HG03521 (cell line): ENCODE measurements around the gene PRG2.
A peak's percentile ranks its signal among the peaks of the same experiment; 100 is the strongest.
"Not testable (repeated sequence)": the region's sequence is repeated elsewhere in the genome, so short reads cannot be mapped to it uniquely, and the experiment has no call there.

Experiments
- ATAC-seq: cut with Tn5 transposase; IDR thresholded peaks from one replicate; pipeline ENCODE4 v1.9.1; 2021; ENCODE audit warnings: mild to moderate bottlenecking, moderate library complexity; ENCODE audit not compliant: unreplicated experiment

The PRG2 gene

GRCh38 chr11:57349491-57350274 lies 40.8 kb downstream of the PRG2 start:
- ATAC-seq, result peak; percentile 50

GRCh38 chr11:57348636-57349313 lies 41.7 kb downstream of the PRG2 start:
- ATAC-seq, result no peak

DNA sequence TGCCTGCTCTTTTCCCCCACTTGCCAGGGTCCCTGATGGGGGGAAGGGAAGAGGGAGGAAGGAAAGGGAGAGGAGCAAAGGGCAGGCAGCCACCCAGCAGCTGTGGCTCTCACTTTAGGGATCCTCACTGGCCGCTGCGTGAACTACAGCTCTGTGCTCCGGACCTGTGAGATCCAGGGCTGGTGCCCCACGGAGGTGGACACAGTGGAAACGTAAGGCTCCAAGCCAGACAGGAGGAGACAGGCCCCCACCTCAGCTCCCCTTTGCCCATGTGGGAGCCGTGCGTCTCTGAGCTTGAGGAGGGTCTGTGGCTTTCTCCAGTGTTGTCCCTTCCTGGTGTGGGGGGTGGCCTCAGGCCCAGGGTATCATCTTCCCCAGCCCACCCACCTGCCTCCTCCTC lies 42.4 kb downstream of the PRG2 start:
- ATAC-seq, result no peak

DNA sequence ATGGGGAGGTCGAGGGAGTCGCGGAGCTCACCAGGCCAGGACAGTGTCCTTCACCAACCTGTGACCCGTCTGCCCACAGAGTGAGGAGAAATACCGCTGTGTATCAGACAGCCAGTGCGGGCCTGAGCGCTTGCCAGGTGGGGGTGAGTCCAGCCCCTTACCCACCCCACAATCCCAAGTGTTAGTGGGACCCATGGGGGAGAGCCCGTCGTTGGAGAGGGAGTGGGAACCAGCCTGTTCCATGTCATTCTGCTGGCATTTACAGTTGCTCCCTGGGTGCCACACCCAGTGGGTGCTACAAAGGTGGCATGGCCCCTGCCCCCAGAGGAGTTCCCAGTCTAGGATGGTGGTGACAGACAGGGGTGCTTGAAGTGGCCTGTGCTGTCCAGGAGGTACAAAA lies 43.1 kb downstream of the PRG2 start:
- ATAC-seq, result no peak

GRCh38 chr11:57345555-57346211 lies 44.8 kb downstream of the PRG2 start:
- peak; percentile 50 for ATAC-seq

- ATAC-seq, result no peak
These were observed 45.6 kb downstream of the PRG2 start for GRCh38 chr11:57344826-57345225.

DNA sequence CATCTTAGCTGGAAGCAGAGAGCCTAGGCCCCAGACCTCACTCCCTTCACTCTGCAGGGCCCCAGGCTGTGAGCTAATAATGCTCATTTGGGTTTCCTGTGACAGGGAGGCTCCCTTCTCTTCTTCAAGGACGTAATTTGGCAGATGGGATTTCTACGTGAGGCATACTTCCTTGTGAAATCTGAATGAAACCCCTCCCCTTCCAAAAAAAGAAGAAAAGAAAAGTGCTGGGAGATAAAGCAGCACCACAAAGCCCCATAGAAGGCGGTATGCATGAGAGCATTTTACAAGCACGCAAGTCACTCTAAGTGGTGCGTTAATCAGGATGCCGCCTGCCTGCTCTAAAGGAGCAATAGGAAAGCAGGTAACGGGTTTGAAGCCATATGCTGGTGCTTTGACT lies 46.6 kb downstream of the PRG2 start:
- no peak for ATAC-seq

GRCh38 chr11:57342702-57343101 lies 47.7 kb downstream of the PRG2 start:
- no peak for ATAC-seq

GRCh38 chr11:57341250-57341808 lies 49.1 kb downstream of the PRG2 start:
- ATAC-seq, result no peak

DNA sequence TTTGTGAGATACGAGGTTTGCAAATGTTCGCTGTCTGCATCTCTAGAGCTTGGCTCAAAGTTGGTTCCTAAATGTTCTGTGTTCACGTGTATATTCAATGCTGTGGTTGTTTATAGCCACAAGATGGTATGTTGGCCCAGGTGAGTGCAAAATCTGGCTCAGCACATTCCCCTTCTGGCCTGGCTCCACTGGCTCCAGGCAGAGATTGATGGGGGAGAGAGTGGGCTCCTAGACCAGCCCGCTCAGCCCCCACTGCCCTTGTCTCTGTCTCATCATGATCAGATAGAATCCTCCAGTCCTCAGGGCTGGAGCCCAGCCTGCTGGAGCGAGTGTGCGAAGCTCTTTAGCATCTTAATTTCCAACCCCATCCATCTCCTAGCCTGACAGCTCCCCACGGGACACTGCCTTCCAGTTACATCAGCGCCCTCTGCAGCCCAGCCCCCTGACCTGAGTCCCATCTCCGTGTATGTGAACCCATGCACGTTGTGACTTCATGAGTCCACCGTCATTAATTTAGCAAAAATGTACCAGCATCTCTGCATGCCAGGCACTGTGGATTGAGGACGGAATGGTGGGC lies 50.3 kb downstream of the PRG2 start:
- no peak for ATAC-seq

DNA sequence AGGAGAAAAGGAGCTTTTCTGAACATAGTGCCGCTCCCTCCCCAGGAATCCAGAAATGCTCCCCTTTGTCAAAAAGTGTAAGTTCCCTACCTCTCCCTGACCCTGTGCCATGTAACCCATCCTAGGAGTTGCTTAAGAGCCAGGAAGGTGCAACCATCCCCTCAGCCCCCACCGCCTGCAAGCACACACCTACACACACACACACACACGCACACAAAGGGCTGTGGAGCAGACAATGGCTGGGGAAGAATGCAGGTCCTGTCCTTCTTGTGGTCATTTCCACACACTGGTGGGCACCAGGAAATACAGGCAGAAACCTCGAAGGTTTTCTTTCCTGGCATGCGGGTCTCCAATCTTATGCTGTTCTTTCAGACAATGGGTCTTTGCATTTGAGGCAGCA lies 51.1 kb downstream of the PRG2 start:
- ATAC-seq, result no peak

DNA sequence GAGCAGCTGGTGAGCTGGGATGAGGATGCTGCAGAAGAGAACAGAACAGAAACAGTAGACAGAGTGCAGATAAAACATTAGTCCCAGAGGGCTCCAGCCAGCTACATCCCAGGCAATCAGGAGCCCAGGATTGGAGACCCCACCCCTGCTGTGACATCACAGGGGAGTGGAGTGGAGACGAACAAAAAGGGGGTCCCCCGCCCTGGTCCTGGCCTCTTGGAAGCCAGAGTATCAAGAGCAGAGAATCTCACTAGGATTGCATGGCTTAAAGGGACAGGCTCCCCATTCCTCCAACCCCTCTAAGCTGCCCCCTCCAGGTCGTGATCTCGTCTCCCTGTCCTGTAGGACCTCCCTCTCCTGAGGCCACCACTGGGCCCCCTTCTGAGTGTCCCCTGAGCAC lies 52.3 kb downstream of the PRG2 start, which contains the start of gene P2RX3:
Gene P2RX3 (plus strand): TSS at position 211 of the 400 bp plus-strand sequence. CDS start 199 bp downstream, outside the sequence.
- ATAC-seq, result no peak

- not testable (repeated sequence) for ATAC-seq
These were observed 53.6 kb downstream of the PRG2 start for GRCh38 chr11:57336856-57337255.
